Measurements from ENCODE around the gene SH3PXD2B.

DNA sequence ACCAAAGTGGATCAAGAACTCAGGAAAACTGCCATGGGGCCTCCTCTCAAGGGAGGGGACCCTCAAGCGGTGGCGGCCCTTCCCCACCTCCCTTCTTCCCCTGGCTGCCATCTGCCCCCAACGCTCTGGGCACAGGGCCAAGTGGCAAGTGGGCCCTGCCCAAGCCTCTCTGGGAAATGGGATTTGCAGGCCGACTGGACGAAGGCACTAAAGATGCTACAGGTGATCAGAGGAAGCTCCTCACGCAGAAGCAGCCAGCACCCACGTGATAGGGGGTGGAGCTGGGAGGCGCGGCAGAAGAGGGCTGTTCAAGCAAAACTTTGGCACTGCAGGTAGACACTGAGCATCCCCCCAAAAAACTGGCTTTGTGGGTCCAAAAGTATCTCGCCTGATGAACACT lies 118.1 kb downstream of the SH3PXD2B start:
- TF ChIP-seq SMC3 (IDR thresholded peaks at IDR 0.05; ENCODE audit: low read depth, low read length) (no peak), CTCF (conservative IDR thresholded peaks at IDR 0.05; ENCODE audit: low read depth, low read length) (no peak), RFX5 (IDR thresholded peaks at IDR 0.05; ENCODE audit: low read depth, low read length) (no peak), CEBPB (IDR thresholded peaks at IDR 0.05; ENCODE audit: low read depth, low read length) (no peak), RCOR1 (IDR thresholded peaks at IDR 0.05; ENCODE audit: insufficient replicate concordance, low read length) (no peak), POLR2A (IDR thresholded peaks at IDR 0.05; ENCODE audit: low read depth, low read length) (no peak), FOS (IDR thresholded peaks at IDR 0.05; ENCODE audit: low read depth, low read length) (no peak), MAZ (IDR thresholded peaks at IDR 0.05; ENCODE audit: borderline replicate concordance, low read depth, low read length) (no peak), NFE2L2 (IDR thresholded peaks at IDR 0.05; ENCODE audit: low read depth, low read length) (no peak), RAD21 (IDR thresholded peaks at IDR 0.05; ENCODE audit: low read length) (no peak), CHD1 (IDR thresholded peaks at IDR 0.05; ENCODE audit: low read depth, low read length) (no peak), BHLHE40 (IDR thresholded peaks at IDR 0.05; ENCODE audit: low read depth, low read length) (no peak), USF2 (IDR thresholded peaks at IDR 0.05; ENCODE audit: low read depth, low read length) (no peak)
- TF ChIP-seq, protein P1, sequence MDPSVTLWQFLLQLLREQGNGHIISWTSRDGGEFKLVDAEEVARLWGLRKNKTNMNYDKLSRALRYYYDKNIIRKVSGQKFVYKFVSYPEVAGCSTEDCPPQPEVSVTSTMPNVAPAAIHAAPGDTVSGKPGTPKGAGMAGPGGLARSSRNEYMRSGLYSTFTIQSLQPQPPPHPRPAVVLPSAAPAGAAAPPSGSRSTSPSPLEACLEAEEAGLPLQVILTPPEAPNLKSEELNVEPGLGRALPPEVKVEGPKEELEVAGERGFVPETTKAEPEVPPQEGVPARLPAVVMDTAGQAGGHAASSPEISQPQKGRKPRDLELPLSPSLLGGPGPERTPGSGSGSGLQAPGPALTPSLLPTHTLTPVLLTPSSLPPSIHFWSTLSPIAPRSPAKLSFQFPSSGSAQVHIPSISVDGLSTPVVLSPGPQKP (IDR thresholded peaks at IDR 0.05; ENCODE audit: borderline replicate concordance, low read depth, low read length): no peak

Measured in IMR-90 (cell line).